Panc1 (cell line): ENCODE results near the gene CNTRL.
A peak's percentile ranks its signal among the peaks of the same experiment; 100 is the strongest.

ENCODE experiments used
- CTCF ChIP-seq: fragments of 450-650 bp; IDR thresholded peaks from 2 replicates; pipeline ENCODE4 v1.5.1; 2017; ENCODE audit warnings: mild to moderate bottlenecking
- POLR2AphosphoS5 ChIP-seq: IDR thresholded peaks from 2 replicates; pipeline ENCODE4 v1.6.1; 2012; ENCODE audit warnings: mild to moderate bottlenecking, low read depth, low read length, moderate library complexity
- REST ChIP-seq, 2 experiments: IDR thresholded peaks; 2 replicates each; pipeline ENCODE4 v1.6.1; 2011 to 2012; ENCODE audit warnings: low read depth in 2 of 2, control low read depth in 1 of 2, low read length in 1 of 2, mild to moderate bottlenecking in 1 of 2, moderate library complexity in 1 of 2; ENCODE audit not compliant: insufficient read depth in 1 of 2
- SIN3A ChIP-seq: IDR thresholded peaks from 2 replicates; pipeline ENCODE4 v1.6.1; 2012; ENCODE audit warnings: low read depth, mild to moderate bottlenecking, low read length, moderate library complexity, borderline replicate concordance; ENCODE audit not compliant: insufficient read depth
- TCF7L2 ChIP-seq: IDR thresholded peaks from 2 replicates; pipeline ENCODE4 v1.6.1; 2011; ENCODE audit warnings: mild to moderate bottlenecking, low read depth, low read length, inconsistent platforms

GRCh38 chr9:121213136-121213806 is 138.5 kb downstream of the CNTRL start:
- peak; percentile 93 for TF ChIP-seq CTCF
- TF ChIP-seq POLR2AphosphoS5, result no peak
- no peak for TF ChIP-seq REST (IDR thresholded peaks at IDR 0.05; ENCODE audit: insufficient read depth in 1 of 2, low read depth in 2 of 2, low read length in 1 of 2)
- TF ChIP-seq SIN3A, result no peak
- TF ChIP-seq TCF7L2, result no peak
